HCT116 (cell line): ENCODE results near the gene SLC9A9. TPM values are rescaled to one million over a fixed set of nuclear protein-coding genes. Genes with fewer than 3 reads are reported as not detected.

Experiments
- ATAC-seq: fragments of 200-7000 bp; cut with Tn5 transposase; 2 replicates; pipeline ENCODE4 v1.9.1; 2020; ENCODE audit warnings: mild to moderate bottlenecking, moderate library complexity
- BruUV-seq: library from RNA; stranded (reverse); fragments of 400-500 nt; replicated peaks from 2 replicates; lab custom pipeline; 2021; lab: Mats Ljungman, UMichigan
- CTCF ChIA-PET: fragments of 300-600 bp; sonication (Branson Sonifier 250); formaldehyde crosslinking; loops from one replicate; lab custom pipeline; 2021; ENCODE audit warnings: antibody characterized with exemption; lab: Charles Lee
- POLR2A ChIA-PET: fragments of 300-600, 350-600 bp; sonication (Branson Sonifier 250); formaldehyde crosslinking; loops from one replicate; lab custom pipeline; 2021; ENCODE audit warnings: antibody characterized with exemption; lab: Charles Lee
- RAD21 ChIA-PET, 2 experiments: fragments of 300-600 bp; sonication (Branson Sonifier 250); formaldehyde crosslinking; loops; one replicate each; lab custom pipeline; 2023; ENCODE audit warnings: low total read pairs in 2 of 2; ENCODE audit not compliant: uncharacterized antibody in 2 of 2, unreplicated experiment in 2 of 2, low non-redundant PET in 1 of 2; lab: Charles Lee
- DNase-seq: peaks from one replicate; pipeline ENCODE4 v3.0.0-alpha.2; 2010; ENCODE audit warnings: low read depth, low spot score
- H2AFZ ChIP-seq: fragments of 200-600 bp; shearing (Covaris generic), sonication (generic); 2 replicates; pipeline ENCODE4 v1.6.1; 2017; ENCODE audit warnings: low read depth, mixed run types, mixed read lengths, antibody characterized with exemption, low read length; ENCODE audit not compliant: poor library complexity, severe bottlenecking
- H3K27ac ChIP-seq: 2 replicates; pipeline ENCODE4 v1.5.1; 2012; ENCODE audit warnings: low read depth, low read length
- H3K27me3 ChIP-seq: fragments of 200-600 bp; sonication (generic); 2 replicates; pipeline ENCODE4 v1.6.1; 2016; ENCODE audit warnings: mixed run types, low read length, mixed read lengths; ENCODE audit not compliant: insufficient read depth
- H3K36me3 ChIP-seq, 2 experiments: fragments of 200-500 bp in 1 of 2; fragments of 200-600 bp in 1 of 2; sonication (Bioruptor generic) in 1 of 2; sonication (generic) in 1 of 2; 2 replicates each; pipeline versions ENCODE4 v1.5.1 to v1.6.1; 2014 to 2016; ENCODE audit warnings: low read length in 2 of 2, inconsistent platforms in 1 of 2, mixed read lengths in 1 of 2, mixed run types in 1 of 2; ENCODE audit not compliant: insufficient read depth in 2 of 2, control insufficient read depth in 1 of 2
- H3K4me1 ChIP-seq, 2 experiments: fragments of 200-600 bp in 1 of 2; sonication (generic) in 1 of 2; 2 replicates each; pipeline versions ENCODE4 v1.5.1 to v1.6.1; 2012 to 2017; ENCODE audit warnings: low read length in 2 of 2, inconsistent platforms in 1 of 2, mild to moderate bottlenecking in 1 of 2, mixed read lengths in 1 of 2, mixed run types in 1 of 2, moderate library complexity in 1 of 2; ENCODE audit not compliant: insufficient read depth in 2 of 2, control insufficient read depth in 1 of 2
- H3K4me2 ChIP-seq: fragments of 200-600 bp; sonication (generic); 2 replicates; pipeline ENCODE4 v1.6.1; 2017; ENCODE audit warnings: mixed run types, low read length, mixed read lengths
- H3K4me3 ChIP-seq, 2 experiments: fragments of 200-600 bp in 1 of 2; sonication (generic) in 1 of 2; replicated peaks in 1 of 2; 2 replicates each; pipeline ENCODE4 v1.5.1; 2011 to 2016; ENCODE audit warnings: low read length in 2 of 2, control low read depth in 1 of 2, low read depth in 1 of 2, mild to moderate bottlenecking in 1 of 2, mixed read lengths in 1 of 2, mixed run types in 1 of 2
- H3K79me2 ChIP-seq: fragments of 200-600 bp; sonication (generic); 2 replicates; pipeline ENCODE4 v1.6.1; 2017; ENCODE audit warnings: mild to moderate bottlenecking, mixed run types, low read length, moderate library complexity, mixed read lengths; ENCODE audit not compliant: insufficient read depth
- H3K9ac ChIP-seq: fragments of 200-600 bp; sonication (generic); 2 replicates; pipeline ENCODE4 v1.6.1; 2016; ENCODE audit warnings: low read length, mixed read lengths
- H3K9me2 ChIP-seq: fragments of 200-600 bp; sonication (generic), shearing (Covaris generic); 2 replicates; pipeline ENCODE4 v1.6.1; 2017; ENCODE audit warnings: mixed run types, mild to moderate bottlenecking, moderate library complexity; ENCODE audit not compliant: insufficient read depth
- H3K9me3 ChIP-seq, 2 experiments: fragments of 200-500 bp in 1 of 2; fragments of 200-600 bp in 1 of 2; sonication (Bioruptor generic) in 1 of 2; sonication (generic) in 1 of 2; 2 replicates each; pipeline ENCODE4 v1.6.1; 2014 to 2017; ENCODE audit warnings: low read length in 2 of 2, mixed read lengths in 2 of 2, inconsistent platforms in 1 of 2, low read depth in 1 of 2, mild to moderate bottlenecking in 1 of 2, mixed run types in 1 of 2, moderate library complexity in 1 of 2; ENCODE audit not compliant: control insufficient read depth in 1 of 2, insufficient read depth in 1 of 2
- H4K20me1 ChIP-seq: fragments of 200-600 bp; sonication (generic), shearing (Covaris generic); 2 replicates; pipeline ENCODE4 v1.6.1; 2017; ENCODE audit warnings: mixed run types, mild to moderate bottlenecking, moderate library complexity; ENCODE audit not compliant: insufficient read depth
- ATF3 ChIP-seq: IDR thresholded peaks from 2 replicates; pipeline ENCODE4 v1.6.1; 2012
- CBX3 ChIP-seq: IDR thresholded peaks from 2 replicates; pipeline ENCODE4 v1.6.1; 2012; ENCODE audit warnings: low read depth
- CEBPB ChIP-seq: IDR thresholded peaks from 2 replicates; pipeline ENCODE4 v1.6.1; 2012; ENCODE audit warnings: low read depth
- CTCF ChIP-seq, 3 experiments: fragments of 200-600 bp in 1 of 3; sonication (generic) in 1 of 3; IDR thresholded peaks in 2 of 3; conservative IDR thresholded peaks in 1 of 3; 2 replicates each; pipeline ENCODE4 v1.5.1; 2012 to 2017; ENCODE audit warnings: low read depth in 2 of 3, low read length in 2 of 3, antibody characterized with exemption in 1 of 3, borderline replicate concordance in 1 of 3, control low read depth in 1 of 3, mild to moderate bottlenecking in 1 of 3, mixed read lengths in 1 of 3, mixed run types in 1 of 3, moderate library complexity in 1 of 3; ENCODE audit not compliant: insufficient read depth in 1 of 3
- EGR1 ChIP-seq: IDR thresholded peaks from 2 replicates; pipeline ENCODE4 v1.6.1; 2012; ENCODE audit warnings: low read depth
- ELF1 ChIP-seq: IDR thresholded peaks from 2 replicates; pipeline ENCODE4 v1.6.1; 2012; ENCODE audit warnings: low read depth, borderline replicate concordance
- EZH2 ChIP-seq: fragments of 200-600 bp; sonication (generic); IDR thresholded peaks from 2 replicates; pipeline ENCODE4 v1.6.1; 2017; ENCODE audit warnings: antibody characterized with exemption, mixed run types
- FOSL1 ChIP-seq: IDR thresholded peaks from 2 replicates; pipeline ENCODE4 v1.6.1; 2012; ENCODE audit warnings: low read depth
- JUND ChIP-seq: IDR thresholded peaks from 2 replicates; pipeline ENCODE4 v1.6.1; 2012
- POLR2A ChIP-seq: IDR thresholded peaks from 2 replicates; pipeline ENCODE4 v1.7.0; 2011; ENCODE audit warnings: borderline replicate concordance; ENCODE audit not compliant: insufficient read depth, insufficient read length; ENCODE audit errors: extremely low read depth
- POLR2AphosphoS5 ChIP-seq: IDR thresholded peaks from 2 replicates; pipeline ENCODE4 v1.6.1; 2011; ENCODE audit warnings: mild to moderate bottlenecking, low read depth, low read length, moderate library complexity
- RAD21 ChIP-seq: IDR thresholded peaks from 2 replicates; pipeline ENCODE4 v1.6.1; 2012; ENCODE audit warnings: low read depth, mild to moderate bottlenecking
- SIN3A ChIP-seq: IDR thresholded peaks from 2 replicates; pipeline ENCODE4 v1.6.1; 2012; ENCODE audit warnings: low read depth
- SRF ChIP-seq: IDR thresholded peaks from 2 replicates; pipeline ENCODE4 v1.6.1; 2012; ENCODE audit warnings: low read depth
- TCF7L2 ChIP-seq: IDR thresholded peaks from 2 replicates; pipeline ENCODE4 v1.7.0; 2011; ENCODE audit warnings: borderline replicate concordance, inconsistent platforms; ENCODE audit not compliant: insufficient read depth, insufficient read length; ENCODE audit errors: extremely low read depth
- YY1 ChIP-seq: IDR thresholded peaks from 2 replicates; pipeline ENCODE4 v1.6.1; 2011; ENCODE audit warnings: low read length, low read depth, moderate library complexity, mild to moderate bottlenecking; ENCODE audit not compliant: insufficient replicate concordance; ENCODE audit errors: extremely low read depth
- ZNF274 ChIP-seq: fragments of 200-500 bp; sonication (Bioruptor generic); IDR thresholded peaks from 2 replicates; pipeline ENCODE4 v1.6.1; 2014; ENCODE audit warnings: mild to moderate bottlenecking, low read depth, low read length, inconsistent platforms
- intact Hi-C: fragments of 100-400 bp; cut with micrococcal nuclease; formaldehyde crosslinking; loops from 2 replicates; pipeline ENCODE4 v1.10.0; 2022
- total RNA-seq: library from RNA; stranded (reverse); gene quantifications from one replicate; pipeline ENCODE4 v1.2.1, GENCODE V29; 2021; ENCODE audit not compliant: unreplicated experiment

Gene SLC9A9
- total RNA-seq, 1 experiment from 2014 or later: 0.20 TPM

- Histone ChIP-seq H3K9me2 (no peaks in the 10 kb centered on the region), H3K27ac (no peak overlapping the region), H3K4me3 (no peak overlapping the region), H3K9ac (no peak overlapping the region), H3K27me3 (no peaks in the 10 kb centered on the region), H3K79me2 (no peaks in the 10 kb centered on the region), H3K9me3 (no peaks in the 10 kb centered on the region), H4K20me1 (no peaks in the 10 kb centered on the region), H3K36me3 (no peaks in the 10 kb centered on the region), H2AFZ (no peak overlapping the region), H3K4me1 (no peaks in the 10 kb centered on the region), H3K4me2 (no peak overlapping the region)
- CTCF ChIA-PET: no interaction called here
- intact Hi-C loops: no loop called here
- TF ChIP-seq CTCF (IDR thresholded peaks at IDR 0.05 in 2 of 3, conservative IDR thresholded peaks at IDR 0.05 in 1 of 3; ENCODE audit: borderline replicate concordance in 1 of 3, insufficient read depth in 1 of 3, low read depth in 2 of 3, low read length in 2 of 3) (no peak), YY1 (no peak), SIN3A (no peak), CEBPB (no peak), ELF1 (no peak), ZNF274 (no peak), TCF7L2 (no peak), POLR2A (no peak), SRF (no peak), ATF3 (no peak), CBX3 (no peak), POLR2AphosphoS5 (no peak), EGR1 (no peak), EZH2 (no peak), JUND (no peak), RAD21 (no peak), FOSL1 (no peak)
- ATAC-seq (no peak), DNase-seq (no peak)
- RAD21 ChIA-PET: no interaction called here
- POLR2A ChIA-PET: no interaction called here
- no TSS peak for BruUV-seq
Observed at GRCh38 chr3:143483214-143483613, 365.1 kb downstream of the SLC9A9 start.
